MCF 10A (cell line): Measurements from ENCODE around the gene LINGO3. TPM values are rescaled to one million over a fixed set of nuclear protein-coding genes. Genes with fewer than 3 reads are reported as not detected.

Experiments used
- BruUV-seq: library from RNA; stranded (reverse); fragments of 400-500 nt; replicated peaks from 2 replicates; lab custom pipeline; 2021; lab: Mats Ljungman, UMichigan
- CTCF ChIA-PET: fragments of 300-600 bp; sonication (Branson Sonifier 250); formaldehyde crosslinking; extraction: SDS; loops from one replicate; lab custom pipeline; 2021; ENCODE audit warnings: antibody characterized with exemption, inconsistent platforms; lab: Yijun Ruan, JAX
- POLR2A ChIA-PET: fragments of 300-600, 350-650 bp; sonication (Branson Sonifier 250); formaldehyde crosslinking; extraction: SDS; loops from one replicate; lab custom pipeline; 2020; ENCODE audit warnings: antibody characterized with exemption, inconsistent platforms; lab: Yijun Ruan, JAX
- DNase-seq: peaks from one replicate; pipeline ENCODE4 v3.0.0-alpha.2; 2018; ENCODE audit not compliant: unreplicated experiment
- H3K27ac Mint-ChIP-seq: one replicate; pipeline ENCODE4 v1.8.0; 2022; ENCODE audit warnings: mild to moderate bottlenecking, low read depth, mixed read lengths; ENCODE audit not compliant: unreplicated experiment
- H3K27me3 Mint-ChIP-seq: one replicate; pipeline ENCODE4 v1.8.0; 2022; ENCODE audit warnings: mixed read lengths; ENCODE audit not compliant: insufficient read depth, unreplicated experiment
- H3K36me3 Mint-ChIP-seq: one replicate; pipeline ENCODE4 v1.8.0; 2022; ENCODE audit warnings: mild to moderate bottlenecking, moderate library complexity, mixed read lengths; ENCODE audit not compliant: insufficient read depth, unreplicated experiment
- H3K4me1 Mint-ChIP-seq: one replicate; pipeline ENCODE4 v1.8.0; 2022; ENCODE audit warnings: mixed read lengths; ENCODE audit not compliant: insufficient read depth, unreplicated experiment
- H3K4me3 Mint-ChIP-seq: one replicate; pipeline ENCODE4 v1.8.0; 2022; ENCODE audit warnings: mild to moderate bottlenecking, moderate library complexity, mixed read lengths; ENCODE audit not compliant: unreplicated experiment
- H3K9me3 Mint-ChIP-seq: one replicate; pipeline ENCODE4 v1.8.0; 2022; ENCODE audit warnings: mixed read lengths; ENCODE audit not compliant: unreplicated experiment
- CTCF ChIP-seq: fragments of 200-600 bp; IDR thresholded peaks from one replicate; pipeline ENCODE4 v1.8.0; 2022; ENCODE audit warnings: antibody characterized with exemption, mild to moderate bottlenecking; ENCODE audit not compliant: unreplicated experiment
- intact Hi-C: fragments of 100-400 bp; cut with micrococcal nuclease; formaldehyde crosslinking; loops from 2 replicates; pipeline ENCODE4 v1.14.1; 2022
- total RNA-seq: library from RNA; stranded (reverse); gene quantifications from 2 replicates; pipeline ENCODE4 v1.2.3, GENCODE V29; 2022

Gene LINGO3
- total RNA-seq, 1 experiment from 2014 or later: not detected

GRCh38 chr19:2302319-2303210 lies 5.4 kb downstream of the LINGO3 start:
- intact Hi-C loops: no loop called here
- TF ChIP-seq CTCF: no peak
- no TSS peak for BruUV-seq
- no peak for DNase-seq
- H3K4me1 Mint-ChIP-seq: no peaks in the 10 kb centered on the region
- no peak overlapping the region for H3K4me3 Mint-ChIP-seq
- no peak overlapping the region for H3K27ac Mint-ChIP-seq
- no peaks in the 10 kb centered on the region for H3K27me3 Mint-ChIP-seq
- no peaks in the 10 kb centered on the region for H3K36me3 Mint-ChIP-seq
- ChIA-PET POLR2A (no interaction called here), CTCF (interaction anchor here (0.7 to 1.3 kb wide), 2 partner anchors 89 to 173 kb away, joined by 4 to 6 read pairs; no protein-coding TSS in a partner anchor)
- H3K9me3 Mint-ChIP-seq: no peaks in the 10 kb centered on the region

DNA sequence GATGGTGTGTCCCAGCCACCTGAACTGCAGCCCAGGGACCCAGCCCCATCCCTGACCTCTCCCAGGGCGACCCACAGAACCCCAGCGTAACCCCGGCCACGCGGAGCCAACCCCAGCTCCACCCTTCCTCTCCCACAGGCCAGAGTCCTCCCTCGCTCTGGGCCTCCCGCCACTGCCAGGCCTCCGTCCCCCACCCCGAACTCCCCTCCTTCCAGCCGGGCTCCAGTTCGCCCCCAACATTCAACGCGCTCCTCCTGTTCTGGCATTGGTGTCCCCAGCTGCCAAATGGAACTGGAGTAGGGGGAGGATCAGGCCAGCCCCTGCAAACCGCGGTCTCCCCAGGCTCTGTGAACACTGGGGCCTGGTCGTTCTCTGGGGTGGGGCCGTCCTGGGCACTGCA lies 7.4 kb downstream of the LINGO3 start:
- H3K27me3 Mint-ChIP-seq: no peaks in the 10 kb centered on the region
- H3K4me1 Mint-ChIP-seq: no peaks in the 10 kb centered on the region
- BruUV-seq: no TSS peak
- CTCF ChIA-PET: no interaction called here
- no peak for DNase-seq
- POLR2A ChIA-PET: no interaction called here
- no peaks in the 10 kb centered on the region for H3K9me3 Mint-ChIP-seq
- no peaks in the 10 kb centered on the region for H3K36me3 Mint-ChIP-seq
- TF ChIP-seq CTCF: no peak
- intact Hi-C loops: no loop called here
- H3K27ac Mint-ChIP-seq: no peak overlapping the region
- no peak overlapping the region for H3K4me3 Mint-ChIP-seq

GRCh38 chr19:2296141-2296540 lies 11.8 kb downstream of the LINGO3 start:
- no peak for DNase-seq
- H3K4me1 Mint-ChIP-seq: no peaks in the 10 kb centered on the region
- H3K27ac Mint-ChIP-seq: no peak overlapping the region
- no TSS peak for BruUV-seq
- H3K36me3 Mint-ChIP-seq: no peaks in the 10 kb centered on the region
- H3K4me3 Mint-ChIP-seq: no peak overlapping the region
- POLR2A ChIA-PET: no interaction called here
- CTCF ChIA-PET: no interaction called here
- peaks cover 23% of the 10 kb centered on the region for H3K27me3 Mint-ChIP-seq
- H3K9me3 Mint-ChIP-seq: no peaks in the 10 kb centered on the region
- intact Hi-C loops: no loop called here
- no peak for TF ChIP-seq CTCF

DNA sequence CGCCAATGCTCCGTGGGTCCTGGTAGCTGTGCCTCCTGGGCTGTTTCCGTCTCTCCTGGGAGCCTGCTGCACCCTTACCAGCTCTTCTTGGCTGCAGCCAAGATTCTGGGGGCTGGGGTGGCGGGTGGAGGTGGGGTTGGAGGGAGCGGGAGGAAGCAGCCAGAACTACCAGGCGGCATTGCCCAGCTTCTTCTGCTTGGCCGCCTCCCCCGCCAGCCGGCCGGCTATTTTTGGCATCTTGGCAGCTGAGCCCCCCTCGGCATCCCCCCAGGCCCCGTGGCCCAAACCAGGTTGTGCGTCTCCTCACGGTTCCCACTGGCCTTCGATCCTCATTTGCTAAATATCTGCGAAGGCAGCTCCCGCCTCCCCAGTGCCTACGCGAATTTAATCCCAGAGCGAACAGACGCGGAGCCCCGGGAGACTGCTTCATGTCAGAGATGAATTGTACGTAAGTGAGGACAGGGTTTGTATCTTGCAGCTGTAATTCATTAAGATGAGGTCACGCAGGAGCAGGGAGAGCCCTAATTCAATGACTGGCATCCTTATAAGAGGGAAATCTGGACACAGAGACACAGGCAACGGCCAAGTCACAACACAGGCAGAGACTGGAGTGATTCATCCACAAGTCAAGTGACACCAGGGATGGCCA lies 13.1 kb downstream of the LINGO3 start:
- TF ChIP-seq CTCF: no peak
- Mint-ChIP-seq H3K4me3 (no peak overlapping the region), H3K27ac (no peak overlapping the region), H3K27me3 (peaks cover 23% of the 10 kb centered on the region), H3K4me1 (no peaks in the 10 kb centered on the region), H3K9me3 (no peaks in the 10 kb centered on the region), H3K36me3 (no peaks in the 10 kb centered on the region)
- BruUV-seq: no TSS peak
- ChIA-PET CTCF (no interaction called here), POLR2A (no interaction called here)
- DNase-seq: no peak
- intact Hi-C loops: no loop called here
